Measurements from ENCODE around the gene POLDIP3. TPM values are rescaled to one million over a fixed set of nuclear protein-coding genes. Genes with fewer than 3 reads are reported as not detected.
"Not testable (repeated sequence)": the region's sequence is repeated elsewhere in the genome, so short reads cannot be mapped to it uniquely, and the experiment has no call there.

The POLDIP3 gene
- total and polyA plus RNA-seq, 2 of the 4 experiments (the other 2 are of a cell fraction): 33.9 to 43.6 TPM

DNA sequence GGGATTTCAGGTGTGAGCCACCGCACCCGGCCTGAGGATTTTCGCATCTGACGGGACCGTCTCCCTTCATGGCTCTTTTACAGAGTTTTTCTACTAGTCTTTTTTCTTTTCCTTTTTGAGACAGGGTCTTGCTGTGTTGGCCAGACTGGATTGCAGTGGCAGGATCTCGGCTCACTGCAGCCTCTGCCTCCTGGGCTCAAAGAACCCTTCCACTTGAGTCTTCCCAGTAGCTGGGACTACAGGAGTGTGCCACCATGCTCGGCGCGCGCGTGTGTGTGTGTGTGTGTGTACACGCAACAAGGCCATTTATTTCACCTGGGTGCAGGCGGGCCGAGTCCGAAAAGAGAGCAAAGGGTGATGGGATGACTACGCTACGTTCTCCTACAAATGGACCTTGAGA lies 50.0 kb downstream of the POLDIP3 start:
- Histone ChIP-seq H4K91ac (ENCODE audit: insufficient read depth, low read depth, low read length) (no peak overlapping the region), H4K8ac (ENCODE audit: low read depth in 2 of 2, low read length in 2 of 2) (no peak overlapping the region), H3K14ac (replicated peaks; ENCODE audit: low read depth, low read length) (no peak overlapping the region), H3K4me2 (ENCODE audit: low read depth, low read length) (no peak overlapping the region), H2AK9ac (replicated peaks; ENCODE audit: low read depth, low read length, poor library complexity) (no peak overlapping the region), H2BK120ac (ENCODE audit: low read depth, low read length) (no peak overlapping the region), H3K9ac (ENCODE audit: low read depth, low read length) (no peak overlapping the region), H2AFZ (replicated peaks; ENCODE audit: low read length, poor library complexity) (no peak overlapping the region), H2BK20ac (ENCODE audit: low read depth, low read length) (no peak overlapping the region), H3K23ac (ENCODE audit: low read depth, low read length) (no peak overlapping the region), H3K9me1 (ENCODE audit: insufficient read depth, low read length) (0 out of 2 replicates have a peak, but pooled peaks cover 3% of the 10 kb centered on the region), H4K5ac (ENCODE audit: low read depth, low read length) (no peak overlapping the region), H2AK5ac (ENCODE audit: low read depth, low read length) (no peak overlapping the region), H3K9me3 (ENCODE audit: control insufficient read depth, insufficient read depth, low read length) (no peaks in the 10 kb centered on the region), H3K18ac (ENCODE audit: low read depth, low read length) (no peak overlapping the region), H3K27me3 (ENCODE audit: control insufficient read depth, insufficient read depth, low read length) (no peaks in the 10 kb centered on the region), H3K27ac (ENCODE audit: insufficient read depth, low read length) (no peak overlapping the region), H3K4me1 (ENCODE audit: control insufficient read depth, insufficient read depth, low read length) (peaks cover 2% of the 10 kb centered on the region; the same call in 1 of the 2 replicates), H4K20me1 (ENCODE audit: insufficient read depth, low read length) (peaks cover 4% of the 10 kb centered on the region), H2BK15ac (ENCODE audit: low read depth, low read length) (no peak overlapping the region), H2BK5ac (ENCODE audit: low read depth, low read length, poor library complexity, severe bottlenecking) (no peak overlapping the region), H3K4me3 (ENCODE audit: insufficient read depth, low read depth, low read length) (no peak overlapping the region), H3K4ac (ENCODE audit: low read depth, low read length) (no peak overlapping the region), H3K56ac (ENCODE audit: extremely low read depth, insufficient read depth, low read length) (no peak overlapping the region), H3K36me3 (ENCODE audit: control insufficient read depth, insufficient read depth, low read length) (peaks cover 3% of the 10 kb centered on the region; the same call in 1 of the 2 replicates), H3K79me1 (ENCODE audit: low read depth in 1 of 2, low read length in 2 of 2) (no peaks in the 10 kb centered on the region)
- 90% methylated on average over 2 of the region's 17 CpGs; no CpG with 5 or more reads in 1 of the 2 experiments for WGBS, 2 experiments (ENCODE audit: extremely low coverage in 2 of 2, insufficient read length in 1 of 2)
- POLR2A ChIA-PET (ENCODE audit: unreplicated experiment): no interaction called here
- ATAC-seq (ENCODE audit: low read depth) (no peak), DNase-seq (no peak)
- BruUV-seq (replicated peaks): no TSS peak
- intact Hi-C loops (cut with micrococcal nuclease): no loop called here
- CTCF ChIA-PET: no interaction called here
- no peak for TF ChIP-seq MXI1 (IDR thresholded peaks at IDR 0.05; ENCODE audit: borderline replicate concordance, low read depth, low read length)
- TF ChIP-seq RAD21 (IDR thresholded peaks at IDR 0.05; ENCODE audit: low read length): no peak
- dilution Hi-C loops (cut with HindIII; ENCODE audit: low sequenced_read_pairs, unreplicated experiment): no loop called here
- in situ Hi-C loops (cut with MboI; ENCODE audit: low sequenced_read_pairs): no loop called here

DNA sequence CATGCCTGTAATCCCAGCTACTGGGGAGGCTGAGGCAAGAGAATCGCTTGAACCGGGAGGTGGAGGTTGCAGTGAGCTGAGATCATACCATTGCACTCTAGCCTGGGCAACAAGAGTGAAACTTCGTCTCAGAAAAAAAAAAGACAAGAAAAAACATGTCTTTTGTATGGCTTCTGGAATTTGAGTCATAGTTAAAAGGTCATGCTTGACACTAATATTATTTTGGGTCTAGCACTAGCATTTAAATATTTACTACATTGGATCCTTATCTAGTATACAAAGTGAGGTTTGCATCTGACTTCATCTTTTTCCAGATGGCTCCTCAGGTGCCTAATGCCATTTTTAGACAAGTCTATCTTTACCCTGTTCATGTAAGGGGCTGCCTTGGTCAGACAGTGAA lies 50.7 kb downstream of the POLDIP3 start:
- H3K9me1 ChIP-seq (ENCODE audit: insufficient read depth, low read length); H3K9me3 ChIP-seq (ENCODE audit: control insufficient read depth, insufficient read depth, low read length); H3K56ac ChIP-seq (ENCODE audit: extremely low read depth, insufficient read depth, low read length); H3K27me3 ChIP-seq (ENCODE audit: control insufficient read depth, insufficient read depth, low read length); H3K27ac ChIP-seq (ENCODE audit: insufficient read depth, low read length); H2AK5ac ChIP-seq (ENCODE audit: low read depth, low read length); H3K4me1 ChIP-seq (ENCODE audit: control insufficient read depth, insufficient read depth, low read length); BruUV-seq (replicated peaks); CTCF ChIA-PET; H4K91ac ChIP-seq (ENCODE audit: insufficient read depth, low read depth, low read length); H3K4ac ChIP-seq (ENCODE audit: low read depth, low read length); H2BK5ac ChIP-seq (ENCODE audit: low read depth, low read length, poor library complexity, severe bottlenecking); intact Hi-C loops (cut with micrococcal nuclease); H2AFZ ChIP-seq (replicated peaks; ENCODE audit: low read length, poor library complexity); H3K4me3 ChIP-seq (ENCODE audit: insufficient read depth, low read depth, low read length); H2BK15ac ChIP-seq (ENCODE audit: low read depth, low read length); dilution Hi-C loops (cut with HindIII; ENCODE audit: low sequenced_read_pairs, unreplicated experiment); in situ Hi-C loops (cut with MboI; ENCODE audit: low sequenced_read_pairs); H4K8ac ChIP-seq (ENCODE audit: low read depth in 2 of 2, low read length in 2 of 2); POLR2A ChIA-PET (ENCODE audit: unreplicated experiment); H4K20me1 ChIP-seq (ENCODE audit: insufficient read depth, low read length); H3K4me2 ChIP-seq (ENCODE audit: low read depth, low read length); H3K23ac ChIP-seq (ENCODE audit: low read depth, low read length); H3K36me3 ChIP-seq (ENCODE audit: control insufficient read depth, insufficient read depth, low read length); H4K5ac ChIP-seq (ENCODE audit: low read depth, low read length); H3K9ac ChIP-seq (ENCODE audit: low read depth, low read length); H2BK20ac ChIP-seq (ENCODE audit: low read depth, low read length); H2AK9ac ChIP-seq (replicated peaks; ENCODE audit: low read depth, low read length, poor library complexity); DNase-seq; H3K18ac ChIP-seq (ENCODE audit: low read depth, low read length); H3K79me1 ChIP-seq (ENCODE audit: low read depth in 1 of 2, low read length in 2 of 2); H3K14ac ChIP-seq (replicated peaks; ENCODE audit: low read depth, low read length); H2BK120ac ChIP-seq (ENCODE audit: low read depth, low read length): not testable (repeated sequence)
- peak; percentile 52 for ATAC-seq (ENCODE audit: low read depth)
- no CpG with 5 or more reads among the region's 3 CpGs for WGBS, 2 experiments (ENCODE audit: extremely low coverage in 2 of 2, insufficient read length in 1 of 2)
